NCI-H2227 treated with DMSO at 0.1 percent for 48 hours (cell line): ENCODE measurements around the gene SLC49A3.
A peak's percentile ranks its signal among the peaks of the same experiment; 100 is the strongest.
"Not testable (repeated sequence)": the region's sequence is repeated elsewhere in the genome, so short reads cannot be mapped to it uniquely, and the experiment has no call there.

ENCODE experiments used
- DNase-seq: peaks from one replicate; lab custom pipeline; 2025; lab: John Stamatoyannopoulos, UW

Gene SLC49A3

DNA sequence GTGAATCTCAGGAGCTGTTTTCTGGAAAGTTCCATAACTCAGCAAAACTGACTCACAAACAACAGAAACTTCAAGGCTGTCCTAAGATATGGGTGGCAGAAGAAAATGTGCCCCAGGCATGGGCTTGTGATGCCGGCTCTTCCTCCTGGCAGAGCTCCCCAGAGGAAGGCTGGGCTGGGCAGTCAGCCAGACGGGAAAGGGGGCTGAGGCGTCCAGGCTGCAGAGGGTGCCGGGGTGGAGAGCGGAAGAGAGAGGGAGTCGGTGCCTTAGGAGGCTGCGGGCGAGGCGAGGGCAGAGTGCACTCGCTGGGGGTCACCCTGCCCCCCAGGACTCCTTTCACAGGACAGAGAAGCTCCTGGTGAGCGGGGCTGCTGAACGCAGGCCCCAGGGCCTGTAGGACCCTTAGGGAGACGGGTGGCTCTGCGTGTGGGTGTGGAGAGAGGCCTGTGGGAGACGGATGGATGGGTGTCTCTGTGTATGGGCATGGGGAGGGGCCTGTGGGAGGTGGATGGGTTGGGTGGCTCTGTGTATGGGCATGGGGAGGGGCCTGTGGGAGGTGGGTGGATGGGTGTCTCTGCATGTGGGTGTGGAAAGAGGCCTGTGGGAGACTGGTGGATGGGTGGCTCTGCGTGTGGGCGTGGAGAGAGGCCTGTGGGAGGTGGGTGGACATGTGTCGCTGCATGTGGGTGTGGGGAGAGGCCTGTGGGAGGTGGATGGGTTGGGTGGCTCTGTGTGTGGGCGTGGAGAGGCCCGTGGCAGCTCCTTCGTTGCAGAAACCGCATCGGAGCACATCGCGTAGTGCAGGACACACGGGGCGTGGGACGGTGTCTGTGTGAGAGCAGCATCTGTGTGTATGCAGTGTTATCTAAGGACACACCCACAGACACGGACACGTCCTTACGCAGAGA, 32.6 kb upstream of the SLC49A3 start:
- DNase-seq: no peak

GRCh38 chr4:720111-720860, 31.3 kb upstream of the SLC49A3 start:
- no peak for DNase-seq

DNA sequence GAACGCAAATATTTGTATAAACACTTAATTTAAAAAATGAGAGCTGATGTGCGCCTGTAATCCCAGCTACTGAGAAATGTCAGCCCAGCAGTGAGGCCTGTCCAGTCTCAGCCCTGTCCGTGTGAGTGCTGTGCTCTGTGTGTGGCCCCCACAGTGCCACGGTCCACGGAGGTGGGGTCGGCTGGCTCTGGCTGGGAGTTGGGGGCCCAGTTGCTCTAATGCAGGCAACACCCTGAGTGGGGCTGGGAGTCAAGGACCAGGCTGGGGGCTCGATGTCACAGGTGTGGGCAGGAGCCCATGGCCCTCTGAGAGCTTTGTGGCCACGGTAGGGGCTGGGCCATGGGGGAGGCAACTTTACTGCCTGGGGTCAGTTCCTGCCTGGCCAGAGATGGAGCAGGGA, 29.5 kb upstream of the SLC49A3 start:
- no peak for DNase-seq

DNA sequence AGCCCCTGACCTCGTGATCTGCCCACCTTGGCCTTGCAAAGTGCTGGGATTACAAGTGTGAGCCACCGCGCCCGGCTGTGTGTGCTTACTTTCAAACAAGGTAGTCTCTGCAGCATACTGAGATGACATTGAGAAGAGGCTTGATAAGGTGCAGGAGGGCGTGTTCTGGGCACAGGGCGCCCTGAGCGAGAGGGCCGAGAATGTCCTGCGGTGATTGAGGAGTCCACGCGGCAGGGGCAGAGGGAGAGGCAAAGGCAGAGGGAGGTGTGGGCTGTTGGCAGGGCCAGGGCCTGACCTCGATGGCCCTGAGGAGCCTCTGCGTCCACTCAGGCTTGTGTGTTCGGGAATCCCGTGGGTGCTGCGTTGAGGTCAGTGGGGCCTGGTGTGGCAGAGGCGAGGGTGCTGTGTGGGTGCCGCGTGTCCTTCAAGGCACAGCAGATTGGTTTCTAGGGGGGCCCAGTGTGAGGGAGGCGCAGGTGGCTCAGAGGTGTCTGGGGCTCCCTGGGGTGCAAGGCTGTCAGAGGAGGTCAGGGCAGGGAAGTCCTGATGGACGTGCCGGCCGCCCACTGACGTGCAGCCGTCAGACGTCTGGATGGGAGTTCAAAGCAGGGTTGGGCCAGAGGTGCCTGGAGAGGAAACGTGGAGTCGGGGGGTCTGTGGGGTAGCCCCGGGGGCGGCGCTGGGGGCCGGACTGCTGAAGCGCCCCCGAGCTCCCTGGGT, 28.8 kb upstream of the SLC49A3 start:
- DNase-seq: no peak

DNA sequence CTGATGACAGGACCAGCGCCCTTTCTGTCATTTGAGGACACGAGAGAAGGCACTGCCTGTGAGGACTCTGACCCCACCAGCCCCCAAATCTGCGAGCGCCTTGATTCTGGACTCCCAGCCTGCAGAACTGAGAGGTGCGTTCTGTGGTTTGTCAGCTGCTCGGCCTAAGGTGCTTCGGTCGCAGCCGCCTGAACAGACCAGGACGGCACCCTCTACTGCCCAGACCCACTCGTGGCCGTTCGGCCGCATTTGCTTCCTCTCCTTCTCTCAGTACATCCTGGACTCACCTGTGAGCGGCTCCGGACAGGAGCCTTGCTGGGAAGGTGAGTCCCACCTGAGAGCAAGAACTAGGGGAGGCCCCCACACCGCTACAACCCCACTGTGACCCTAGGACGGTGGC, 25.1 kb upstream of the SLC49A3 start:
- no peak for DNase-seq

DNA sequence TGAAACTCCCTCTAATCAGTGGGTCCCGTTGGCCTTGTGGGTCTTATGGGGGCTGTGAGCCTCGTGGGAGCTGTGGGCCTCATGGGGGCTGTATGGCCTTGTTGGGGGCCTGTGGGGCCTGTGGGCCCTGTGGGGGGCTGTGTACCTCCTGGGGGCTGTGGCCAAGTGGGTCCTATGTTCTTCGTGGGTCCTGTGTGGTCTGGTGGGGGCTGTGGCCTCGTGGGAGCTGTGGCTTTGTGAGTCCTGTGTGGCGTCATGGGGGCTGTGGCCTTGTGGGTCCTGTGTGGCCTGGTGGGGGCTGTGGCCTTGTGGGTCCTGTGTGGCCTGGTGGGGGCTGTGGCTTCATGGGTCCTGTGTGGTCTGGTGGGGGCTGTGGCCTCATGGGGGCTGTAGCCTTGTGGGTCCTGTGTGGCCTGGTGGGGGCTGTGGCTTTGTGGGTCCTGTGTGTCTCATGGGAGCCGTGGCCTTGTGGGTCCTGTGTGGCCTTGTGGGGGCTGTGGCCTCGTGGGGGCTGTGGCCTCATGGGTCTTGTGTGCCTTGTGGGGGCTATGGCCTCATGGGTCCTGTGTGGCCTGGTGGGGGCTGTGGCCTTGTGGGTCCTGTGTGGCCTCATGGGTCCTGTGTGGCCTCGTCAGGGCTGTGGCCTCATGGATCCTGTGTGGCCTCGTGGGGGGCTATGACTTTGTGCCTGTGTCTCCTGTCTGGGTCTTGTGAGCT, 24.1 kb upstream of the SLC49A3 start:
- DNase-seq: no peak

DNA sequence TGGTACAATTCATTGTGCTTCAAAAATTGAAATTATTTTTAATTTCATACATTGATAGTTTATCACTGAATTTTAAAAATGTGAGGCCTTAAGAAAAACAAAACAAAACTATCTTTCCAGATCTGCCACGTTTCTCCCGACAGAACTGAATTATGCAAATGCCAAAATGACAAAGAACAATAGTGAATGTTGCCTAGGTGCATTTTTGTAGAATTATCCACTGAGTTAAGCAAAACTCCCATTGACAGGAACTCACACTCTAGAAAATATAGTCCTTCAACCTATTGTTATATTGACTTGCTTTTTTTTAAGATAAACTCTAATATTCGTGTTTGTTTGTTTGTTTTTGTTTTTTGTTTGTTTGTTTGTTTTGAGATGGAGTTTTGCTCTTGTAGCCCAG, 23.1 kb upstream of the SLC49A3 start:
- no peak for DNase-seq

GRCh38 chr4:710916-711315, 22.0 kb upstream of the SLC49A3 start:
- DNase-seq: no peak

DNA sequence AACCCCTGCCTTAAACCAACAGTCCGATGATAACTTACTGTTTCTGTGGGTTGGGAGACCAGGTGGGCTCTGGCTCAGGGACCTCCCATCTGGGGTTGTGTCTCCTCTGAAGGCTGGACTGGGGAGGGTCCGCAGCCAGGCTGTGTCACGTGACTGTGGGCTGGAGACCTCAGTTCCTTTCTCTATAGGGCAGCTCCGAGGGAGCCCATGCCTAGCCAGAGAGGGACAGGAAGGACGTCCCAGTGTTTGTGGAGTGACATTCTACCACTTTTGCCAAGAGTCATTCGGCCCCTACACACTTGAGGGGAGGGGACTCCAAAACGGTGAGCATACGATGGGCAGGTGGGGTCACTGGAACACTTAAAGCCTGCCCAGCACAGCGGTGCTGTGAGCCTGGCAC, 21.2 kb upstream of the SLC49A3 start:
- DNase-seq: no peak

- DNase-seq: no peak
These were observed 20.4 kb upstream of the SLC49A3 start for GRCh38 chr4:709348-709747.

GRCh38 chr4:708631-708933, 19.6 kb upstream of the SLC49A3 start:
- DNase-seq: no peak

DNA sequence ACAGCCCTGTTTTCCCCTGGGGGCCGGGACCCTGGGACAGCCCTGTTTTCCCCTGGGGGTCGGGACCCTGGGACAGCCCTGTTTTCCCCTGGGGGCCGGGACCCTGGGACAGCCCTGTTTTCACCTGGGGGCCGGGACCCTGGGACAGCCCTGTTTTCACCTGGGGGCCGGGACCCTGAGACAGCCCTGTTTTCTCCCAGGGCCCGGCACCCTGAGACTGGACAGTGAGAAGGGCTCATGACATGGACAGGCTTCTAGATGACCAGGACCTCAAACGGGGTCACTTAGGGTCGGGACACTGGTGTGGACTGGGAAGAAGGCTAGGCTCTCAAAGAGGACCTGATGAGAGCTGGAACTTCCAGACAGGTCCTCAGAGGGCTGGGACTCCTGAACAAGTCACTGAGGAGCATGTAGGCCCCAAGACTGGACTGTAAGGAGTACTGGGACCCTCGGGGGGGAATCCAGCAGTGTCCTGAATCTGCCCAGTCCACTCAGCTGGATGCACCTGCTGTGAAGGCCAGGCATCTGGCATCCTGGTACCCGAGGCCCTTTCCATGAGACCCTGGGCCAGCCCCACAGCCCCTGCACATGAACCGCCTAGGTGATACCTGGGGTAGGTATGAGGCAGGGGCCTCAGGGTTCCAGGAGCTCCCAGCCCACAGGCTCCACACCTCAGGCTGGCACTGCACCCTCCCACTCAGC, 19.1 kb upstream of the SLC49A3 start:
- DNase-seq: no peak

DNA sequence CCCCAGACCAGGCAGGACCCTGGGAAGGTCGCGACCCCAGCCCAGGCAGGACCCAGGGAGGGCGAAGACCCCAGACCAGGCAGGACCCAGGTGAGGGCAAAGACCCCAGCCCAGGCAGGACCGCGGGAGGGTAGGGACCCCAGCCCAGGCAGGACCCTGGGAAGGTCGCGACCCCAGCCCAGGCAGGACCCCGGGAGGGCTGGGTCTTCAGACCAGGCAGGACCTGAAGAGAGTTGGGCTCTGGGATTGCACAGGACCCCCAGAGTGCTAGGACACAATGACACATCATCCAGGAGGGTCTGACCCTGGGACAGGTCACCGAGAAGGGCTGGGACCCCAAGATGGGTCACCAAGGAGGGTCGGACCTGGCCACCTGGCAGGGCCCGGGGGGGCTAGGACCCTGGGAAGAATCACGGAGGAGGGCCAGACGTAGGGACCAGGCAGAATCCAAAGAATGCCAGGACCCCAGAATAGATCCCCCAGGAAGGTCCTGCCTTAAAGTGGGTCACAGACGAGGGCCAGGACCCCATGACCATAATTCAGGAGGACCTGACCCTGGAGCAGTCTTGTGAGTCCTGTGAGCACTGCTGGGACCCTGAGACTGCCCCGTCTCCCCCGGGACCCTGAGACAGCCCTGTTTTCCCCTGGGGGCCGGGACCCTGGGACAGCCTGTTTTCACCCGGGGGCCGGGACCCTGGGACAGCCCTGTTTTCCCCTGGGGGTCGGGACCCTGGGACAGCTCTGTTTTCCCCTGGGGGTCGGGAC, 18.1 kb upstream of the SLC49A3 start:
- DNase-seq: no peak

GRCh38 chr4:706083-706633, 17.2 kb upstream of the SLC49A3 start:
- not testable (repeated sequence) for DNase-seq

- peak; percentile 84 for DNase-seq
These were observed 16.5 kb upstream of the SLC49A3 start, which contains the start of gene PCGF3 for GRCh38 chr4:705278-706082. Gene PCGF3 (plus strand): TSS chr4:705832. CDS start chr4:733681, 27,849 bp downstream.

DNA sequence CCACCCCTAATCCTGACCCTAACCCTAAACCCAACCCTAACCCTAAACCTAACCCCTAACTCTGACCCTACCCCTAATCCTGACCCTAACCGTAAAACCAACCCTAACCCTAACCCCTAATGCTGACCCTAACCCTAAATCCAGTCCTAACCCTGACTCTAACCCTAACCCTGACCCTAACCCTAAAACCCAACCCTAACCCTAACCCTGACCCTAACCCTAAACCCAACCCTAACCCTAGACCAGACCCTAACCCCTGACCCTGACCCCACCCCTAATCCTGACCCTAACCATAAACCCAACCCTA, 16.0 kb upstream of the SLC49A3 start:
- no peak for DNase-seq

GRCh38 chr4:704198-704891, 15.4 kb upstream of the SLC49A3 start:
- DNase-seq: no peak

GRCh38 chr4:703336-704197, 14.6 kb upstream of the SLC49A3 start:
- DNase-seq: no peak
